ENCODE data around the gene NKX1-2. TPM values are rescaled to one million over a fixed set of nuclear protein-coding genes. Genes with fewer than 3 reads are reported as not detected.

NKX1-2 gene
- total RNA-seq, 1 experiment from 2014 or later, result not detected

- ChIA-PET CTCF (no interaction called here), POLR2A (ENCODE audit: low non-redundant PET) (no interaction called here)
- intact Hi-C loops (cut with micrococcal nuclease; ENCODE audit: unreplicated experiment), result no loop called here
Measured at GRCh38 chr10:124484661-124485060, 34.8 kb upstream of the NKX1-2 start.

GRCh38 chr10:124484031-124484430 lies 34.2 kb upstream of the NKX1-2 start:
- Histone ChIP-seq H3K9me3 (ENCODE audit: low read depth, low read length, poor library complexity, severe bottlenecking) (no peaks in the 10 kb centered on the region), H3K27ac (ENCODE audit: low read depth, low read length, poor library complexity, severe bottlenecking) (no peak overlapping the region), H3K4me1 (ENCODE audit: insufficient read depth, low read length, poor library complexity, severe bottlenecking) (peaks cover 7% of the 10 kb centered on the region), H3K4me3 (ENCODE audit: low read depth, low read length, poor library complexity, severe bottlenecking) (no peak overlapping the region), H3K27me3 (replicated peaks; ENCODE audit: insufficient read depth, low read depth, low read length, poor library complexity) (no peaks in the 10 kb centered on the region), H3K36me3 (ENCODE audit: insufficient read depth, low read length, poor library complexity, severe bottlenecking) (no peaks in the 10 kb centered on the region)
- ChIA-PET CTCF (no interaction called here), POLR2A (ENCODE audit: low non-redundant PET) (no interaction called here)
- BruUV-seq (replicated peaks), result no TSS peak
- no peak for TF ChIP-seq EZH2 (IDR thresholded peaks at IDR 0.05; ENCODE audit: borderline replicate concordance, low read depth, low read length, poor library complexity, severe bottlenecking)
- TF ChIP-seq CTCF (conservative IDR thresholded peaks at IDR 0.05; ENCODE audit: low read depth, low read length), result no peak
- no peak for DNase-seq (ENCODE audit: low spot score)
- intact Hi-C loops (cut with micrococcal nuclease; ENCODE audit: unreplicated experiment), result no loop called here

More at GRCh38 chr10:124484661-124485060, 34.8 kb upstream of the NKX1-2 start:
- DNase-seq (ENCODE audit: low spot score), result no peak
- no TSS peak for BruUV-seq (replicated peaks)
- TF ChIP-seq EZH2 (IDR thresholded peaks at IDR 0.05; ENCODE audit: borderline replicate concordance, low read depth, low read length, poor library complexity, severe bottlenecking) (no peak), CTCF (conservative IDR thresholded peaks at IDR 0.05; ENCODE audit: low read depth, low read length) (no peak)
- Histone ChIP-seq H3K4me3 (ENCODE audit: low read depth, low read length, poor library complexity, severe bottlenecking) (no peak overlapping the region), H3K9me3 (ENCODE audit: low read depth, low read length, poor library complexity, severe bottlenecking) (no peaks in the 10 kb centered on the region), H3K27me3 (replicated peaks; ENCODE audit: insufficient read depth, low read depth, low read length, poor library complexity) (no peaks in the 10 kb centered on the region), H3K4me1 (ENCODE audit: insufficient read depth, low read length, poor library complexity, severe bottlenecking) (peaks cover 7% of the 10 kb centered on the region), H3K36me3 (ENCODE audit: insufficient read depth, low read length, poor library complexity, severe bottlenecking) (no peaks in the 10 kb centered on the region), H3K27ac (ENCODE audit: low read depth, low read length, poor library complexity, severe bottlenecking) (no peak overlapping the region)

- CTCF ChIA-PET, result no interaction called here
Measured at GRCh38 chr10:124482876-124483275, 33.0 kb upstream of the NKX1-2 start.

More at GRCh38 chr10:124482876-124483275, 33.0 kb upstream of the NKX1-2 start:
- no TSS peak for BruUV-seq (replicated peaks)
- intact Hi-C loops (cut with micrococcal nuclease; ENCODE audit: unreplicated experiment), result no loop called here
- Histone ChIP-seq H3K36me3 (ENCODE audit: insufficient read depth, low read length, poor library complexity, severe bottlenecking) (no peaks in the 10 kb centered on the region), H3K4me3 (ENCODE audit: low read depth, low read length, poor library complexity, severe bottlenecking) (no peak overlapping the region), H3K27me3 (replicated peaks; ENCODE audit: insufficient read depth, low read depth, low read length, poor library complexity) (no peaks in the 10 kb centered on the region), H3K27ac (ENCODE audit: low read depth, low read length, poor library complexity, severe bottlenecking) (no peak overlapping the region), H3K9me3 (ENCODE audit: low read depth, low read length, poor library complexity, severe bottlenecking) (no peaks in the 10 kb centered on the region), H3K4me1 (ENCODE audit: insufficient read depth, low read length, poor library complexity, severe bottlenecking) (peaks cover 7% of the 10 kb centered on the region)
- POLR2A ChIA-PET (ENCODE audit: low non-redundant PET), result no interaction called here
- TF ChIP-seq EZH2 (IDR thresholded peaks at IDR 0.05; ENCODE audit: borderline replicate concordance, low read depth, low read length, poor library complexity, severe bottlenecking) (no peak), CTCF (conservative IDR thresholded peaks at IDR 0.05; ENCODE audit: low read depth, low read length) (no peak)
- no peak for DNase-seq (ENCODE audit: low spot score)
